Myocyte (in vitro differentiated cells): ENCODE results near the gene RALGPS1. TPM values are rescaled to one million over a fixed set of nuclear protein-coding genes. Genes with fewer than 3 reads are reported as not detected.

Source experiments
- total RNA-seq: library from RNA; depleted of rRNA; stranded (reverse); fragments of >200 nt; gene quantifications from 2 replicates; pipeline ENCODE4 v1.2.3, GENCODE V29; 2014

RALGPS1 gene
- total RNA-seq, 1 donor from 2014 or later = 3.6 TPM

Other genes starting within 250 kb of the RALGPS1 start
- gene ZBTB43, start 109.7 kb upstream of the RALGPS1 start, total RNA-seq = 40.8 and 42.7 TPM in 2 replicates
- gene ZBTB34, start 54.1 kb upstream of the RALGPS1 start, total RNA-seq = 5.9 and 6.1 TPM in 2 replicates
- gene ANGPTL2, start 207.9 kb downstream of the RALGPS1 start, total RNA-seq = 68.3 and 80.6 TPM in 2 replicates